Activated naive CD8-positive, alpha-beta T cell treated with anti-CD3 and anti-CD28 coated beads, Interleukin-2, amount 50 U/mL, for 16 hours (primary cell): Measurements from ENCODE around the gene AK4.
"Not testable (repeated sequence)": the region's sequence is repeated elsewhere in the genome, so short reads cannot be mapped to it uniquely, and the experiment has no call there.

ENCODE experiments used
- DNase-seq: peaks from one replicate; pipeline ENCODE4 v3.0.0-alpha.2; 2020; ENCODE audit warnings: low read depth, low spot score

Gene AK4

GRCh38 chr1:65148178-65148547, at the start of gene AK4:
AK4 (plus strand) TSS chr1:65148203; CDS start chr1:65148408, 205 bp downstream.
- not testable (repeated sequence) for DNase-seq

DNA sequence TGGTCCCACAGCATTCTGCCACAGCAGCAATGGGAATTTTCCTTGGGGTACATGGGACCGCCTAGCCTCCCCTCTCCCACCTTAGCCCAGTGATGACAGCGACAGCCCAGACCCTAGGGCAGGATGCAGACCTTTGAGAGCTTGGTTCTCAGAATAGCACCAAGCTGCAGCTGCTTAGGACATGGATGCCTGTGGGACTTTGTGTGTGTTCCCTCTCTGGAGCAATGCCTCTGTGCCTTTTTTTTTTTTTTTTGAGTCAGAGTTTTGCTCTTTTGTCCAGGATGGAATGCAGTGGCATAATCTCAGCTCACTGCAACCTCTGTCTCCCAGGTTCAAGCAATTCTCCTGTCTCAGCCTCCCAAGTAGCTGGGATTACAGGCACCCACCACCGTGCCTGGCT, 44.2 kb upstream of the AK4 start:
- no peak for DNase-seq

- DNase-seq: no peak
Measured at GRCh38 chr1:65104854-65105534, 43.0 kb upstream of the AK4 start.

DNA sequence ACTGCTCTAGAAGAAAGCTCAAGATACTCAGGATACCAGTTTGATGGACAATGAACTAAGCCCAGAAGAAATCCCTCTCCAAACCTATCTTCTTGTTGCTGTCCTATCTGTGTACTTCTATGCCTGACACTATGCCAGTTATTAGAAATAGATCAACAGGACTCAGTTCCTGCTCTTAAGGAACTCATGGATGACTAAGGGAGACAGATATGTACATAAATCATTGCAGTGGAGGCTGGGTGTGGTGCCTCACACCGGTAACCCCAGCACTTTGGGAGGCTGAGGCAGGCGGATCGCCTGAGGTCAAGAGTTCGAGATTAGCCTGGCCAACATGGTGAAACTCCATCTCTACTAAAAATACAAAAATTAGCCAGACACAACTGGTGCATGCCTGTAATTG, 42.4 kb upstream of the AK4 start:
- no peak for DNase-seq

- DNase-seq: no peak
Measured at GRCh38 chr1:65108025-65108642, 39.9 kb upstream of the AK4 start.

DNA sequence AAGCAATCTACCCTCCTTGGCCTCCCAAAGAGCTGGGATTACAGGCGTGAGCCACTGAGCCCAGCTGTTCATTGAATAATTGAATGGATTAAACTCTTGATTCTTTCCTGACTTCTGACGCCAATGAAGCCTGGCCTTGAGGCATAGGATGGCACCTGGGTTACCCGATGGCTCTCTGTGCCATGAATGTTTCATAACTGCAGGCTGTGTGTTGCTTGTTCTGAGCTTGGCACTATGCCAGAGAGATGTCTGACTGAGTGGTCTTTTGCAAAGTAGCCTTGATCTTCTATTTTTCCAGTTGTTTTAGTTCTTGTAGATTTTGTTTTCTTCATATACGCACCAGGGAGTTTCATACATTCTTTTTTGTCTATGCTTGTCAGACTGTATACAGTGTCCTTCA, 38.5 kb upstream of the AK4 start:
- no peak for DNase-seq

GRCh38 chr1:65112811-65113210, 35.2 kb upstream of the AK4 start:
- no peak for DNase-seq

DNA sequence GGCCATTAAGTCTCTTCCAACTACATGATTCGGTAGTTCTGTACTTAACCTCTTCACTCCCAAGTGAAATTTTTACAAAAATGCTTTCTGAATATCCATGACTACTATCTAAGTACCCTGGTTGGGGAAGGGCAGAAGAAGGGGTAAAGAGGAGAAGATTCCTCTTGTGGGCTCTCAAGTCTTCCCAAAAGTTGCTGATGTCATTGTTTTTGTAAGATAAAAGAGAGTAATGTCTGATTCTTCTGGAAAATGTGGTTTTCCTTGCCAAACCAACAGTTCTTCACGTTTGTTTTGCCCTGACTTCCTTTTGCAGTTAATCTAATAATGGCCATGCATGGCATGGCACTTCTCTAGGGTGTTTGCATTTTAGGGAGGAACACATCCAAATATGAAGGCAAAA, 34.7 kb upstream of the AK4 start:
- no peak for DNase-seq

DNA sequence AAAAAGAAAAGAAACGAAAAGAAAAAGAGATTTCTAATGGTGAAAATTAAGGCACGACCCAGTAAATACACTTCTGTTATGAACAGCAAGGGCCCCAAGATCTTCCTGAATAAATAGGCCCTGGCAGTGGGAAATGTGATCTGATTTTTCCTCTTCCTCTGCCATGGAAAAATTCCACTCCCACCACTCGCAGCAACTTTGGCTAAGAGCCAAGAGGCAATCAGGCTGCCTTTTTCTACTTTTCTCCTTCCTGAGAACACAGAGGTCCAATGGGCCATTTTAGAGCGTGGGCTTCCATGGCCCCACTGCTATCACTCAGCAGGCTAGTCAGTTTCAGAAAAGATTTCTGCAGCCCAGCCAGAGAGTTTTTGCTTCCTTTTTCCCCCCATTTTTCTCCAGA, 33.7 kb upstream of the AK4 start:
- no peak for DNase-seq

DNA sequence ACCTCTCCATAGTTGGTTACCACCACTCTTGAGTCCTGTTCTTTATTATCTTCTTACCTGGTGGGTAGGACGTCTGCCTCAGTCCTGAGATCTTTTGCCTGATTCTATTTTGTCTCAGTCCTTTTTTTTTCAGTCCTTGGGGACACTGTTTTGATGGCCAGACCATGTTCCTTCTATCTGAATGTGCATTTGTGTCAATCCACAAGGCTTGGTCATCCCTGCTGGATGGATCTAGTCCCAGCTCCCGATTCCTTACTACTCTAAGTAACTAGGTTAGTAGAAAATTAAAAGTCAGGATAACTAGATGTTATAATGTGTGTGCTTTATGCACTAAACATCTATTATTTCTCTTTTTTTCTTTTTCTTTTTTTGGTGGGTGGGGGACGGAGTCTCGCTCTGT, 28.1 kb upstream of the AK4 start:
- DNase-seq: no peak

- not testable (repeated sequence) for DNase-seq
Measured at GRCh38 chr1:65129104-65129503, 18.9 kb upstream of the AK4 start.

DNA sequence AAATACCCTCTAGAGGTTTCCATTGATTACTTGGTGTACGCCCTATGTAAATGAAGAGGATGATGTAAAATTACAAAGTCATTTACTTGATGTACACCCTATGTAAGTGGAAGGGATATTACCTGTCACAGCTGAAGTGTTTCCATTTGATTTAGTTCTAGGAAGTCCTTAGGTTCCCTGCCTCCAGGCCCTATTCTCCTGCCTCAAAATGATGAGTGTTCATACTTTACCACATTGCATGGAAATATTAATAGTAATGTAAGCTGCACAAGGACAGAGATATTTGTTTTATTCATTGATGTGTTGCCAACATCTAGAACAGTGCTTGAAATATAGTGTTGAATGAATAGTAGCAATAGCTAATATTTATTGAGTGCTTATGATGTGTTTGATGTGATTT, 9.5 kb upstream of the AK4 start:
- no peak for DNase-seq

GRCh38 chr1:65139793-65140192, 8.2 kb upstream of the AK4 start:
- DNase-seq: not testable (repeated sequence)

GRCh38 chr1:65141394-65141793, 6.6 kb upstream of the AK4 start:
- DNase-seq: no peak

DNA sequence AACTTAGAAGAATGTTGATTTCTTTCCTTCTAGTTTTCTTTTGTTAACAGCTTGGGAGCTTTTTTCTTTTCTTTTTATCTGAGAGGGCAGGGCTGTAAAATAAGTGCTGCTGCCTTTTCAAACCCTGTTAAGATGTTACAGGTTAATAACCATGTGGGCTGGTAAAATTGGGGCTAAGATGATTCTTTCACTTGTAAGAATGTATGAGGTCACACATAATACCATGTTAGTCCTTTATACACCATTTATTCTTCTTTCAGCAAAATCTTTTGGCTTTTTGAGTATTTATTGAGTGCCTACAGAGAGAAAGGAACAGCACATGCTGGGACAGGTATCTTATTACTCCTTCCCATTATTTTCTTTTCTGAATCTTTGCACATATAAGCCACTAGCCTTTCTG, 6.1 kb upstream of the AK4 start:
- no peak for DNase-seq

GRCh38 chr1:65143112-65143658, 4.8 kb upstream of the AK4 start:
- not testable (repeated sequence) for DNase-seq

DNA sequence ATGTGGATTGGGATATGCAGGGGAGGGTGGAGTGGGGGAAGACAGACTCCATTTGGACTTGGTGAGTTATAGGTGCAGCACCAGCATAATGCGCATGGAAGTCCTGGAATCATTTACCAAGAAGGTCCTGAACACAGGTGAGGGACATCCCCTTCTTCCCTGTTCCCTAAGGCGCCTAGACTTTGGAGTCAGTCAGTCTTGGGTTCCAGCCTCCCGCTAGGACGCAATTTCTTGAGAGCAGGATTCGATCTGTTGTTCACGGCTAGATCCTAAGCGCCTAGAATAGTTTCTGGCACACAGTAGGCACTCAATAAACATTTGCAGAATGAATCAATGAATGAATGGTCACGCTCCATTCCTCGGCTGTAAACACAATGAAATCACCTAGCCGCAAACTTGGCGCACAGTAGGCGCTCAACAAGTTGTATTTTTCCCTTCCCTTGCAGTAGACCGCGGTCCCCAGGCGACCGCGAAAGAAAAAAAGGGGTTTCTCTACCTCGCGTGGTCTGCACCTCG, 1.0 kb upstream of the AK4 start:
- no peak for DNase-seq

GRCh38 chr1:65147424-65148177, 402 bp upstream of the AK4 start:
- no peak for DNase-seq

DNA sequence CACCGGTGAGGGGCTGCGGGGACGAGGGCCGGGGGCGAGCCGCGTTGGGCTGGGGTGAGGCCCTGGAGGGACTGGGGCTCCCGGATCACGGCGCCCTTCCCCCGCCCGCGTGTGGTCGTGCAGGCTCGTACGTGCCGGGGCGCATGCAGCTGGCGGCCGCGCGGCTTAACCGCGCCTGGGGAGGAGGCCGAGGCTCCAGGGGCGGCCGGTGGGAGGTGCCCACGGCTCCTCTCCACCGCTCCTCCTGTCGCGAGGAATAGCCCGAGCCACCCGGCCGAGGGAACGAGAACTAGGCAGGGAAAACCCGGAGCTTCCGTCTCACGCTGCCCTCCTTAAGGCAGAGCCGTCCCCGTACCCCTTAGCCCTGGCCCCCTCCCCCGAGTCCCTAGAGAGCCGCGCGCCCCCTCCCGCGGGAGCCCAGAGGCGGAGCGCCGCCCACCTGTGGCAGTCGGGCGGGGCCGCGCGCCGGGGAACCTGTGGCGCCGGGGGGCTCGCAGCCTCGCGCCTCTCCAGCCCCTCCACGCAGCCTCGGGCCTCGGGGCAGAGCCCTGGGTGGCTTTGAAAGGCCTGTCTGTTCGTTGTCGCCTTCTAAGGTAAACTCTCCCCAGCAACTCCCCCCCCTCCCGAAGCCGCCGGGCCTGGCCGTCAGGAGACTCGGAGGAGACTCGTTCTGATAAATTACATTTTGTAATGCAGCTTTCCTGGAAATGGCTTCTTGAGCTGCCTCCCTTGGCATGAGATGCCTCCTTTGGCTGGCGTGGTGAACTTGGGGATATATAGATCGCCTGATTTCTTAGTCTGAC, 746 bp downstream of the AK4 start:
- DNase-seq: no peak

DNA sequence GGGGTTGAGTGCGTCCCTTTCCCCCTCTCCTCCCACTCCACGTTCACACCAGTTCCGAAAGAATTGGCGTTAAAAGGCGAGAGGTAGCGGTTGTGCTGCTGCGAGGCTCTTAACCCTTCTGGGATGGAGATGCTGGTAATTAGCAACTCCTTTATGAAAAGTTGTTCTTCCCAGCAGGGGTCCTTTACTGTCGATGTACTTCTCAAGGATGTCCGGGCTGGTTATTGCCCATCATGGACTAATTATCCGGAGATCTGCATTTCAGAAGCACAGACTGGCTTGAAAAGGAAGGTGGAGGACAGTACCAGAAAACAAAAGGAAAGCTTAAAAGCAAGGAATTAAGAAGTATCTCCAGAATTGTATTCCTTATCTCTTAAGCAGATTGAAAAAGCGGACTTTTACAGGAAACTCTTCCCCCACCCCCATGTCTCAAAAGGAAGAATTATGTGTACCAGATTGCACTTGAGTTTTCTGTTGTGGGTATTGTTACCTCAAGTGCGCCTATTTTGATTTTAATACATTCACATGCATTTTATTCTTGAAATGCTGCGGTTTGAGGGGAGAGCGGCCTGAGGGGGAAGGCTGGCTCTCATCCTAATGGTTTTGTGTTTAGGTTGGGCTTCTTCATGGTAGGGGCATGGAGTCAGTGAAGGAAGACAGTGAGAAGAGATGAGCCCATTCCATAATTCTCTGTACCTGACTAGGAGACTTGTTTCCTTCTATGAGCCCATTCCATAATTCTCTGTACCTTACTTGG, 1.5 kb downstream of the AK4 start:
- no peak for DNase-seq

- DNase-seq: no peak
Measured at GRCh38 chr1:65150108-65150463, 2.1 kb downstream of the AK4 start.
